ENCODE measurements around the gene CRB2.

The CRB2 gene

DNA sequence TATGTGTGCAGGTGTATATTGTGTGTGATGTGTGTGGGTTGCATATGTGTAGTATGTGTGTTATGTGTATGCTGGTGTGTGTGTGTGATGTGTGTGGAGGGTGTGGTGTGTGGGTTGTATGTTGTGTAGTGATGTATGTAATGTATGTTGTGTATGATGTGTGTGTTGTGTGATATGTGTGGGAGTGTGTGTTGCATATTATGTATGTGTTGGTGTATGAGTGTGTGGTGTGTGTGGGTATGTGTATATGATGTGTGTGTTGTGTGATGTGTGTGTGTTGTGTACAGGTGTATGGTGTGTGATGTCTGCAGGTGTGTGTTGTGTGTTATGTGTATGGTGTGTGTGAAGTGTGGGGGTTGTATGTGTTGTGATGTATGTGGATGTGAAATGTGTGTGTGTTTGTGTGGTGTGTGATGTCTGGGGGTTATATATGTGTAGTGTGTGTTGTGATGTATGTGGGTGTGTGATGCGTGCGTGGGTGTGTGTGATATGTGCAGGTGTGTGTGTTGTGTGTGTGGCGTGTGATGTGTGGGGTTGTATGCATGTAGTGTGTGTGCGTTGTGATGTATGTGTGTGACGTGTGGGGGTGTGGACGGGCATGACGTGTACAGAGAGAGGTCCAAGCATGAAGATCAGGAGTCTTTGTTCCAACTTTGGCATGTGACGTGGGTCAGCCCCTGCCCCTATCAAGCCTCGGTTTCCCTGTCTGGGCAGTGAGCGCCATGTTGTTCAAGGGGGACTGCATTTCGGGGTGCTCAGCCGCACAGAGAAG is 8.5 kb upstream of the CRB2 start:
- DNase-seq (ENCODE audit: low spot score), result no peak

DNA sequence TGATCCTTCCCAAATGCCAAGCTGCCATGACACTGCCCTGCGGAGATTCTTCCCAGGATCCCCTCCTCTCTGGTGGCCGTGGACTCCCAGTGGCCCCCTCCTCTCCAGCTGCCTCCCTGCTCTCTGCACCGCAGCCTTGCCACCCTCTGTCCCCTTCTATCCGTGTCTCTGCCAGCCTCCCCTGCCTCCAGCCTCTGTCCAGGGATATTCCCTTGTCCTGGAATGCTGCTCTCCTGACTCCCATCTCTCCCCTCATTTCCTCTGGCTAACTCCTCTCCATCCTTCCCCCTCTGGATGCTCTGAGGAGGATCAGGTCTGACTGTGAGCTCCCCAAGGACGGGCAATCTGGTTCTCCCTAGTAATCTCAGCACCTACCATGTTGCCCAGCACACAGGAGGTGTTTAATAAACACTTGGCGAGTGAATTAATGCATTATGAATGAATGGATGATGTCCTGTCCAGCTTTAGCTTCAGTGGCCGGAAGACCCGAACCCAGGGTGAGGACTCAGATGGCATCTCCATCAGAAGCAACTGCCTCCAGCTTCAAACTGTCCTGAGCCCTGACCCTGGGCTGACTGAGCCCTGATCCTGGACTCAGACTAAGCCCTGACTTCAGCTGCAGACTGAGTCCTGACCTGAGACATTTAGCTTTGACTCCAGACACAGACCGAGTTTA is 7.5 kb upstream of the CRB2 start:
- DNase-seq (ENCODE audit: low spot score), result no peak

DNA sequence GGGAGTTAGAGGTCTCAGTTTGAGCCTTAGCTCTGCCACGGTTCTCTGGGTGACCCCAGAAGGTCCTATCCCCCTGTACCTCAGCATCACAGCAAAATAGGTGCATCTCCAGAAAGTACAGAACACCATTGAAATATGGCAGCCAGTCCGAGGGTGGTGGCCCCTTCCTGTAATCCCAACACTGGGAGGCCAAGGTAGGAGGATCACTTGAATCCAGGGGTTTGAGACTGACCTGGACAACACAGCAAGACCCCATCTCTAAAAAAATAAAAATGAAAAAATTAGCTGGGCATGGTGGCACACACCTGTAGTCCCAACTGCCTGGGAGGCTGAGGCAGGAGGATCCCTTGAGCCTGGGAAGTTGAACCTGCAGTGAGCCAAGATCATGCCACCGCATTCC is 7.0 kb upstream of the CRB2 start:
- DNase-seq (ENCODE audit: low spot score), result no peak

DNA sequence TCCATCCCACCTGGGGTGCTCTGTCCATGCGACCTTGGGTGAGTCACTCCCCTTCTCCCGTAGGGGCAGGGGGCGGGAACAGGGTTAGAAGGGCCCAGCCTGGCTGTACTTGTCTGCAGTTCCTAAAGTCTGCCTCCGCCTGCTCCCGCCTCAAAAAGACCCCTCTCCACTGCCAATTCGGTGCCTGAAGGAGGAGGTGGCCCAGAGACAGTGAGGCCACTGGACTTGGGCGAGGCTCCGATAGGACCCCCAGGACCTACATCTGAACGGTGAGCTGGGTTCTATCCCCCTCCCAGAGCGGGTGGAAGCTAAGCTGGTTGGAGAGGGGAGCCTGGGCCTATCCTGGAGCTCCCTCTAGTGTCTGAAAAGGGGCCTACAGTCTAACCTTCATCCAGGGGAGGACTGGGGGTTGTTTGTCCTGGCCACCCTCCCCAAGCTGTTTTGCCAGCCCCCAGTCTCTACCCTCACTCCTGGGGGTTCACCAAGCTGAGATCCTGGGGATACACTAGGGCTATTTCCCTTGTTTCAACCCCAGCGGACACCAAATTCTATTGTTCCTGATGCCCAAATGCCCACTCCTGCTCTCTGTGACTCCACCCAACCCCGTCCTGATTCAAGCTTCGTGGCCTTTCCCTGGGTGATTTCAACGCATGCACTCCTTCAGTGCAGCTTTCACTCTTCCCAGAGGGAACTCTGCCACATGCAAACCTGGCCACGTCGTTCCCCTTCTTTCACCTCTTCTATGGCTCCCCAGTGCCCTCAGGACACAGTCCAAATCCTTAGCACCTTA is 6.1 kb upstream of the CRB2 start:
- DNase-seq (ENCODE audit: low spot score), result peak; percentile 87

DNA sequence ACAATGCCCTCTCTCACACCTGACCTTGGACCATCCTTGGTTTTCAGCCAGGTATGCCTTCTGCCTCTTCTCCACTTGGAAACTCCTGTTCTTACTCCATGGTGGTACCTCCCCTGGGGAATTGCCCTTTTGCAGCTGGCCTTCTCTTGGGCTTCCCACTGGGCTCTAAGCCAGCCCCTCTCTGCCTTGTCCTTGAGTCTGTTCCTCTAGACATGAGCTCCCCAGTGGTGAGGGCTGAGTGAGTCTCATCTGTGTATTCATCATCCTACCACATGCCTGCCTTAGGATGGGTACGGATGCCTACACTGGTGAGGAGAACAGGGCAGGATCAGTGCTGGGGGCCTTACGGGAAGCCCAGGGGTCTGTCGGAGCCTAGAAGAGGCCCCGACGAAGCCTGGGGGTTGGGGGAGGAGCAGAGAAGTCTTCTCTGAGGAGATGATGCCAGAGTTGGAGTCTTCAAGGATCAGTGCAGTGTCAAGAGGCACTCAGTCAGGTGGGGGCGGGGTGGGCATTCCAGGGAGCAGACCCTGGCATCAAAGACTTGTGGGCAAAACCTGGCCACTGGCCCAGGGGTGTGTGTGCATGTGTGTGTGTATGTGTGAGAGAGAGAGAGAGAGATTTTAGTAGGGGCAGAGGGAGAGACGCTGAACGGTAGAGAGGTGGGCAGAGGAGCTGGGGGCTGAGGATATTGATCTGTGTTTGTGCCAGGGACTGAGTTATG is 5.2 kb upstream of the CRB2 start:
- no peak for DNase-seq (ENCODE audit: low spot score)

DNA sequence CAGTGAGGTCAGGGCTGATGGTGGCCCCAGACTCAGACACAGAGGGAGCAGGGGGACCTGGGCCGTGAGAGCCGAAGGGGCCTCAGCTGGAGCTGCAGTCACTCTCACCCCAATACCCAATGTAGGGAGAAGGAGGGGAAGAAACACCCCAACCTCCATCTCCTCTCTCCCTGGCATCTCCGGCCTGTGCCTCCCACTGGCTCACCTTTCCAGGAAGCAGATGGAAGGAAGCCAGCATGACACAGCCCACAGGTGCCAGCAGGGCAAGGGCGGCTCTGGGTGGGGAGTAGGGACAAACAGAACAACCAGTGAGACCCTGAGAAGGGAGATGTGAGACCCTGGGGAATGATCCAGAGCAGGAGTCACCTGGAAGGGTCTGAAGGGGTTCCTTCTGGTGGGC is 3.0 kb upstream of the CRB2 start:
- no peak for DNase-seq (ENCODE audit: low spot score)

DNA sequence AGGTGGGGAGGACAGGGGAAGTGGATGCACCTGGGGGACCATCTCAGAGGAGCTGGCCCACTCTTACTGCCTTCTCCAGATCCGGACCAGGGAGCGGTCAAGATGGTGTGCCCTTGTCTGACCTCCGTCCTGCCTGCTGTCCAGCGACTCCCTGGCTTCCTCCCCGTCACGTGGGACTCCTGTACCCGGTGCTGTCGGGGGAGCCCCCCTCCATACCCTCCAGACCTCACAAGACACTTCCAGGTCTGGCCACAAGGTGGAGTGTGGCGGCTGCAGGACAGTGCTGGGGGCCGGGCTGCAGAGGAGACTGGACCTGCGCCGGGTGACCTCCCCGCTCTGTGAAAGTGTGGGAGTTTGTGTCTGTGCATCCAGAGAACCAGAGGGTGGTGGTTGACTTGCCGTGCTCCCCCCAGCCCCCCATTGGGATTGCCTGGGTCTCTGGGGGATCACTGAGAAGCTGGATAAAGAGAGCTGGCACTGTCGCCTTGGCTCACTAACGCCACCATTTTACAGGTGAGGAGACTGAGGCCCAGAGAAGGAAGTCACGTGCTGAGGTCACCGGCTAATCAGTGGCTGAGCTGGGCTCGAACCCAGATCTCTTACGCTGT is 1.9 kb upstream of the CRB2 start:
- peak; percentile 75 for DNase-seq (ENCODE audit: low spot score)

DNA sequence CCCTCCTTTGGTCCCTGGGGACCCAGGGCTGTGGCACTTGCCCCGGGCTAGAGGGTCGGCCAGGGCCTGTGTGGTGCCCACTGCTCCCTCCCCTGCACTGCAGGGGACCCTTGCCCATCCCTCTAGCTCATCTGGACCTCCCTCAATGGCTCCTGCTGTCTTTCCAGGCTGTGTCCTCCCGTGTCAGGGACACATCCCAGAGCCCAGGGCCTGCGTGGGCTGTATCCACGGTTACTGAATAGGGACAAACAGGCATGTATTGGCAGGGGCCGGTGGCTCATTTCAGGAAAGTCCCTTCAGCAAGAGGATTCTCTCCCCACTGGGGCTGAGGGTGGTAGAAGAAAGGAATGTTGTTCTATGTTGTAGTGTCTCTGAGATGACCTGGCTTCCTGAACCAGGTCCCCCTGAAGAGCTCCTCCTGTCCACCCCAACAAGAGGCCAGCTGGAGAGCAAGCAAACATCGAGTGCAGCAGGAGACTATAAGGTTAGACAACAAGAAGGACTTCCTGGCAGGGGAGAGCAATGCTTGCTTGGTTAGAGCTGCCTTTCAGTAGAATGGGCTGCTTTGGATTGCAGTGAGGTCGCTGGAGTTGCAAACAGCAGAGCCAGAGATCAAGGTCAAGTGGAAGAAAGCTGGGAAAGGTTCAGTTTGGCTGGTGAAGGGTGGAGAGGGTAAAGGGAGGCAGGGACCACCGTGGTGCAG is 1.0 kb upstream of the CRB2 start:
- no peak for DNase-seq (ENCODE audit: low spot score)

DNA sequence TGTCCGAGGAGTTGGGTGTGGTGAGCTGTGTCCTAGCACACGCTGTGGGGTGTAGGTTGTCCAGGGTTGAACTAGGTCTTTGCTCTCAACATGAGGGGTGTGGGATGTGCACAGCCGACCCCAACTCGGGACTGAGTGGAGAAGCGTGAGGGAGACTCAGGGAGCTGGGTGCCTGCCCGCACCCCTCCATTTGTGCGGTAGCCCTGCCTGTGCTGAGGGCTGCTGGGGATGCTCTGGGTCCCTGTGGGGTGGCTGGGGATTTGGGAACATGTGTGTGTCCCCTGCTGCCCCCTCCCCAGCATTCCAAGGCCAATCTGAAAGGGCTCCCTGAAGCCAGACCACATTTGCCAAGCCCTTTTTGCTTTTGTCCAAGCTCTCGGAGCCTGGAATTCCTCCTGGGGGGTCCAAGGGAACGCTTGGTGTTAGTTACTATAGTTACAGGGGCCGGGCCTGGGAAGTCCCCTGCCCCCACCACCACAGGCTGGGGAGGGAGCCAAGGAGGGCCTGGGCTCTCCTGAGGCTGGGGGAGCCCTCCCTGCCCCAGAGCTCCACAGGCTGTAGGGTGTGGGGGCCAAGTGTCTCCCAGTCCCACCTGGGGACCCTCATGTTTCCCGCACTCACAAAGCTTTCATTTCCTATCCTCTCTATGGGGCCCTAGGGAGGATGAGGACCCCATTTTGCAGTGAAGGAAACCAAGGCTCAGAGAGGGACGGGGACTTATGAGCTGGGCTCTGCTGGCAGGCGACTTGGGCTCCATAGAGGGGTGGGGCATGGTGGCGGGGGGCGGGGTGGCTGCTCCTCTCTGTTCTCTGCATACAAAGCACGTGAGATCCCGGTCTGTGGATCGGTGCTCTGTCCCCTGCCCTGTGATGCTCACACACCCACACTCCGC is 1.1 kb downstream of the CRB2 start:
- no peak for DNase-seq (ENCODE audit: low spot score)

DNA sequence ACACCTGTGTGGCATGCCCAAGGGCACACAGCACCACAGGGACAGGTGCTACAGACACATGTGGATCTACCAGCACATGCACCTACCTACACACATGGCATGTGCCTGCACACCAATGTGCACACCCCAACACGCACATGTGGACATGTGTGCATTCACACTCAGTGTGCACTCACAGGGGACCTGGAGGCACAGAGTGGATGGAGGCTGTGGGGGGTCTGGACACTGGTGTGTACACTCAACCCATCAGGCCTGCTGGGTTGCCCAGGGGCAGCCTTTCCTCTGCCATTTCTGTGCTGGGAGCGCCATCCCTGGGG is 1.7 kb downstream of the CRB2 start:
- DNase-seq (ENCODE audit: low spot score), result no peak

DNA sequence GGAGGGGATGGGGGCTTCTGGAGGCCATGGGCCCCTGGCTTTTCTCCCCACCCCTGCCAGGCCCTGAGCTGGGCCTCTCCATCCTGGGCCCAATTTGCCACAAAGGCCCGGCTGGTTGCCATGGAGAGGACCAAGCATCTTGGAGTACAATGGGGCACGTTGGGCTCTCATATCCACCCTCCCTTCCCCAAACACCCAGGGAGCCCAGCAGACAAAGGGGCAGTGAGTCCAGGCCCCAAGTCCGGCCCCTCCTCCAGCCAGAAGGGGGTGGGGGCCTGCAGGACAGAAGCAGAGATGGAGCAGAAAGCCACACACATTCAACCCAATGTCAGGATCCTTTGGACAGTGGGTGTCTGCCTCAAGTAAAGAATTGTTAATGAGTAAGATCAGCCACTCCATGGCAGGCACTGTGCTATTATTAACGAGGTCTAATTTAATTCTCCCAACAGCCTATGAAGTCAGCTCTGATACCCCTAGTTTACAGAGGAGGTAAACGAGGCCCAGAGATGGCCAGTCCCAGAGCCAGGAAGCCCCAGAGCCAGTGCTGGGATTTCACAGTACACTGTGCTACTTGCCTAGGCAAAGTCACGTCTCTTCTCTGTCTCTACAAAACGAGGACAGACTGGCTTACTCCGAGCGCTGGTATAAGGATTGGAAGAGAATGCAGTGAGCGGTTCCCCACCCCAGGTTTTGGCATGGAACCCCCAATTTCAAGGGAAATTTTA is 2.3 kb downstream of the CRB2 start:
- no peak for DNase-seq (ENCODE audit: low spot score)

DNA sequence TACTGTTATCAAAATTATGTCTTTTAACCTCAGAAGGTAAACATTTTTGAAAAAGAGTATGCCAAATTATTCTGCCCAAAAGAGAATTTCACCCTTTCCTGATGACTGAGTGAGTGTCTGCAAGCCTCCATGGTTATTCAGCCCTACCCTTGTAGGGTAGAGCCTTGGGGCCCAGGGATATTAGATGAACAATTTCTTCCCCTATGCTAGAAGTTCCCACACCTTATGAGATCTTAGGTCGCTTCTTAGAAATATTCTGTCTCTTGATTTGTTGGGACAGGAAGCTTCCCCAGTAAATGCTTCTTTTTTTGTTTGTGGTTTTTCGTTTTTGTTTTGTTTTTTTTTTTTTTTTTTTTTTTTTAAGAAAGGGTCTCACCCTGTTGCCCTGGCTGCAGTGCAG is 3.1 kb downstream of the CRB2 start:
- DNase-seq (ENCODE audit: low spot score), result no peak

DNA sequence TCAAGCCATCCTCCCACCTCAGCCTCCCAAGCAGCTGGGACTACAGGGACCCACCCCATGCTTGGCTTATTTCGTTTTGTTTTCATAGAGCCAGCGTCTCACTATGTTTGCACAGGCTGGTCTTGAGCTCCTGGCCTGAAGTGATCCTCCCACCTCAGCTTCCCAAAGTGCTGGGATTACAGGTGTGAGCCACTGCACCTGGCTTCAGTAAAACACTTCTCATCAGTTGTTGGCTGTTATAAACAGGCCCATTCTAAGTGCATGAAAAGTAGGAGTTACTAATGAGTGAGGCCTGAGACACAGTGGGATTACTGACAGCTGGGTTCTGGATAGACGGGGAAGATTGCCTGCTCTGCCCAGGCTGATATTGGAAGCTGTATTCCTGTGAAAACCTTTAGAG is 3.5 kb downstream of the CRB2 start:
- DNase-seq (ENCODE audit: low spot score), result no peak

DNA sequence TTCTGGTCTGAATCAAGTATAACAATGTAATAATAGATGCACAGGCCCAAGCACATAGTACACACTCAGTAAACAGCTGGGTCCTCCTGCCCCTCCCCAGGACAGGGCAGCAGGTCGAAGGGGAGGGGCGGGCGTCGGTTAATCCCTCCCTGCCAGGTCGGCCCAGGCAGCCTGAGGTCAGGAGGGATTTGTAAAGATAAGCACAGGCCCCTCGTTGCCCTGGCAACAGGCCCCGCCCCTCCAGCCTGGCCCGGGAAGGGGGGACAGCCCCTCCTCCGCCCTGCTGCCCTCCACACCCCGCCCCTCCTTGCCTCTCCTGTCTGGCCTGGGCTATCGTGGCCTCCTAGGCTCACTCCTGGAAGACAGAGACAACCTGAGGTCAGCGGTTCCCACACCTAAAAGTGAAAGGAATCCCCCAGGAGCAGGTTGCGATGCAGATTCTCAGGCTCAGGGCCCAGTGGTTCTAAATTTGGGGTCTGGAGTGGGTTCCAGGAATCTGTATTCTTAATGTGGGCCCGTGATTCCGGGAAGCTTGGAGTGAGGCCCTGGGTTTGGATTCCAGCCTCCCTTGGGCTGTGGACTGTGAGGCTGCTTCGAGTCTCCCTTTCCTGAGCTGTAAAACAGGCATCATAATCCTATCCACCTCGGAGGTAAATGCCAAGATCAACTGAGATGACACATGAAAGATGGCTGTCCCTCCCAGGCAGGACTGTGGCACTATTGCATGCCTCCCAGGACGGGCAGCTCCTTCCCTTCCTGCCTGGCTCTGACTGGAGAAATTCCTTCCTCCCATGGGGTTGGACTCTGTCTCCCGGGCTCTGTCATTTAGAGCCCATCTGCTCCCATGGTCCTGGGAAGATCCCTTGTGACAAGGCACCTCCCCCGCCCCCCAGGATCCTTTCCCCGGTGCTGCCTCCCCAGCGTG is 4.4 kb downstream of the CRB2 start:
- peak; percentile 77 for DNase-seq (ENCODE audit: low spot score)

DNA sequence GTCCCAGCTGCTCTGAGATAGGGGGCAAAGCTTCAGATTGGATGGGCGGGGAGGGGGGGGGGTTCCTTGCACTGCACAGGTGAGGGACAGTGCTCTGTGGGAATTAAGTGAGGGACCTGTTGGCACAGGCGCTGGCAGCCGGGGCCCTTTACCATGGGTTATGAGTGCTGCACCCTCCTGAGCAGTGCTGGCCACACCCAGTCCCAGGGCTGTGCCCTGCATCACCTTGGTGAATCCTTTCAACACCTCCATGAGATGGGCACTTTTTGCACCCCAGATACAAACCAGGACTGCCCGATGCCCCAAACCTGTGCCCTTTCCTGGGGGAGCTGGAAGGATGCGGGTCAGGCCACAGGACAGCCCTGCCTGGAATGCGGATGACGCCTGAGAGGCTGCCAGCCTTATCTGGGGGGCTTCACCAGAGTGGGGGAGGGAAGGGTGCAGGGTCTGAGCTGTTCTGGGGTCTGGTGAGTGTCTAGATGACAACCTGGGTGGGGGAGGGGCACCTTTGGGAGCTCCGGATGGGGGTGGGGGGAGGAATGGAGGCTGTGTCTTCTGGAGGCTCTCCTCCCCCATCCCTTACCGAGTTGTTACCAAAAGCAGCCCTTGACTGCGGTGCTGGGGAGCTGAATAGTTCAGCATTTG is 5.2 kb downstream of the CRB2 start:
- no peak for DNase-seq (ENCODE audit: low spot score)

DNA sequence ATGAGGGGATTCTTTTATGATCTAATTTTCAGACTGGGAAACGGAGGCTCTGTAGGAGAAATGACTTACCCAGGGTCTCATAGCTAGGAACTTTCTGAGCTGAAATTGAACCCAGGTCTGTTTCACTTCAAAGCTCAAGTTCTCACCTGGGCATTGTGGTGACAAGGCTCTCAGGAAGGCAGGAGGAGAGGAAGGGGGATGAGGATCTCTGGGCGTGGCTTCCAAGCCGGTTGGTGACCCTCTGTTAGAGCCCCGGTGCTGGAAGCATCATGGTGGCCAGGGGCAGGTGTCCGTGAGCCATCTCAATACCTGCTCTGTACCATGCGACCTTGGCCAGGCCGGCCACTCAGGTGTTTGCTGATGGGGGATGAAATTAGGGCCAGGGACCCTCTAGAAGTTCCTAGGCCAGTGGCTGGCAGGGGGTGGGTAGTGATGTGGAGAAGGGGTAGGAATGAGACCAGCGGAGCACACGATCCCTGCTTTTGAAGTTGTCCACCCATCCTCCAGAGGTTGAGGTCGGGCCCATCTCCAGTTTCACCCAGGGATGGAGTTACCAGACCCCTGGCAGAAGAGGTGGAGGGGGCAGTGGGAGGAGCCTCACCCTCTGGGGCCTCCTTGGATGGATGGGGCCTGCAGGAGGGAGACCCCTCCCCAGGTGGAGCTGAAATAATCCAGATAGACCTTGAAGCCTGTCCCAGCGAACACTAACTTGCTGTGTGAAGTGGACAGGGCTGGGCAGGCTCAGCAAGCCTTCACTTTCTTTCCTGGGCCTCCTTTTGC is 5.9 kb downstream of the CRB2 start:
- DNase-seq (ENCODE audit: low spot score), result no peak

DNA sequence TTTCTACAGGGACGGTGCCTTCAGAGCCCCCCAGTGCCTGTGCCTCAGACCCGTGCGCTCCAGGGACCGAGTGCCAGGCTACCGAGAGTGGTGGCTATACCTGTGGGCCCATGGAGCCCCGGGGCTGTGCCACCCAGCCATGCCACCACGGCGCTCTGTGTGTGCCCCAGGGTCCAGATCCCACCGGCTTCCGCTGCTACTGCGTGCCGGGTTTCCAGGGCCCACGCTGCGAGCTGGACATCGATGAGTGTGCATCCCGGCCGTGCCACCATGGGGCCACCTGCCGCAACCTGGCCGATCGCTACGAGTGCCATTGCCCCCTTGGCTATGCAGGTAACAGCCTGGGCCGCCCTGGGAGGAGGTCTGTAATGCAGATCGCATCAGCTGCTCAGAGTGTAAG is 6.9 kb downstream of the CRB2 start:
- DNase-seq (ENCODE audit: low spot score), result no peak

Data from NAMALWA (cell line).